GM19438 (cell line): Measurements from ENCODE around the gene PLEKHM1.

Experiments
- ATAC-seq: cut with Tn5 transposase; IDR thresholded peaks from one replicate; pipeline ENCODE4 v1.9.1; 2021; ENCODE audit warnings: low read depth; ENCODE audit not compliant: unreplicated experiment

The PLEKHM1 gene

DNA sequence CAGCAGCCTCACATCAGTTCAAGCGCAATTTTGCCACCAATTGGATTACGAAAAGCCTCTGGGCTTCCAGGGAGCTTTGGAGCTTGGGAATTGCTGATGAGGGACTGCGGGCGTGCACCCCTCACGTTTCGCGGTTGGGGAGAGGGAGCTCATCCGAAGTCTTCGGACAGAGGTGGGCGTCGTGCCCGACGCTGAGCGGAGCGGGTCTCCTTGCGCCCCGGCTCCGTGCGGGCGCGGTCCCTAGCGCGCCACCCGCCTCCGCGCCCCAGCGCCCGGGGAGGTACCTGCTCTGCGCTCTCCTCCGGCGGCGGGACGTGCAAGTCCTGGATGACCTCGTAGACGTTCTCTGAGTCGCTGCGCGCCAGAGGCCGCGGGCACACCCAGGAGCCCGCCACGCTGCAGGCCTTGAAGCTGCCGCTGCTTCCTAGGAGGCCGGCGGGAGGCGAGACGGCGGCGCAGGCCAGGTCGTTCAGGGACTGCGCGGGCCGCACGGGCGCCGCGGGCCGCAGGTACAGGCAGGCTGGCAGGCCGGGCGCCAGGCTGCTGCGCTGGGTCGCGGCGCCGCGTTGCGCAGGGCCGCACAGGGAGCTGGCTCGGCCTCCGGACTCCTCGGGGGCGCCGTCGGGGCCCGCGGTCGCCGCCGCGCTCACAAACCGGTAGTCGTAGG is 61.0 kb downstream of the PLEKHM1 start:
- no peak for ATAC-seq

DNA sequence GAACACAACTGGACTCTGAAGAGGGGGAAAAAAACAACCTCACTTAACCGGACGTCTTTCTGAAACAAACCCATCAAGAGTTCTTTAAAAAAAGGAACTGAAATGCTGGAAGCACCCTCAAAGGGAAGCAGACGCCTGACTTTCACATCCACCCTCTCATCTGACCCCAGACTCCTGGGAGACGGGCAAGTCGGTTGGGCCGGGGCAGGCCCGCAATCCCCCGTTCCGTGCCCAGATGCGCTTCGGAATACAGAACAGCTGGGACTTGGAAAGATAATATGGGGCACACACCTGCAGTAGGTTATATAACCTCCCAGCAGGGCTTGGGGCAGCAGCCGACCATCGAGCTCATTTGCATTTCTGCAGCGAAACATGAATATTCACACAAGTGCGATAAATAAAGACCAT is 61.6 kb downstream of the PLEKHM1 start:
- no peak for ATAC-seq

DNA sequence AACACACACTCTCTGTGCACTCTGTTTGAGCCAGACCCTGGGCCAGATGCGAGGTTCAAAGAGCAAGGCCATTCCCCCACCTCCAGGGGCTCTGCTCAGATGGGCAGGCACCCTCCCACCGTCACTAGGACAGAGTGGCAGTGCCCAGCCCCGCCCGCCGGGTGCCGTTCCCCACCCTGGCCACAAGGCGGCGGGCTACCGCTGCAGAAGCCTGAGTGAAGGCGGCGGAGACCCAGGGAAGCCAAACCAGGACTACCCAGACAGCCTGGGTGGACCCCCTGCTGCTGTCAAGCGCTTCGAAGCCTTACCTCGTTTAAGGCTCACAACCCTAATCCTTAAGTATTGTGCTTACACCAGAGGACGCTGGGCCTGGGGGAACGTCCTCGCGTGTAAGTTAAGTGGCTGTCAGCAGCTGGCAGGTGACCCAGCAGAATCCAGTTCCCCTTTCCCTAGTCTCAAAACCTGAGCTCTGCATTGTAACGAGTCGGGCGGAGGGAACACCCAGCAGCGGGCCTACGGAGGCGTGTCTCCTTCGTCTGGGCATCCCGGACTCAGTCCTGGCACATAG is 62.4 kb downstream of the PLEKHM1 start:
- peak; percentile 38 for ATAC-seq

DNA sequence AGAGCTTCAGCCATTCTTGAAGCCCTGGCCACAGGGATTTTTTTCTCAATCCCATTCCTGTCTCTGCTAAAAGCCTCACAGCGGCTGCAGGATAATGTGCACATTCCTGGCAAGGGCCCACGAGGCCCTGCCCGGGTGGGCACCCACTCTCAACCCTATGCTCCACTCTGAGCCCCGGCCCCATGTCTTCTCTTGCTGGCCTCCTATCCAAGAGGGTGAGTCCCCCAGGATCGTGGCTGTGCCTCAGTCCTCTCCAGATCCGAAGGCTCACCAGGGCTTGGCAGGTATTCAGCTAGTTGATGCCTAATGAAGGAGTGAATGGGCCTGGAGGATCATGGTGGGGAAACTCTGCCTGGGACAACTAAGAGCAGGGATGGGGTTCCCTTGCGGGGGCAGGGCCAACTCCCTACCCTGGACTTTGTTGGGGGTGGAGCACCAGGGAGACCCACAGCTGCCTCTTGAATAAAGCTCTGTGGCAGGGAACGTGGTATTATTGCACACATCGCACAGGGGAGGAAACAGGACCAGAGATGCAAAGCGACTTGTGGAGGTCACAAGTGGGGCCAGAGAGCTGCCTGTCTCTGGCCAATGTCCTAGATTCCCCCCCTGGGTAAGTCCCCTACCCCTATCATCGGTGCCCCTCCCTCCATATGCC is 63.2 kb downstream of the PLEKHM1 start:
- no peak for ATAC-seq

DNA sequence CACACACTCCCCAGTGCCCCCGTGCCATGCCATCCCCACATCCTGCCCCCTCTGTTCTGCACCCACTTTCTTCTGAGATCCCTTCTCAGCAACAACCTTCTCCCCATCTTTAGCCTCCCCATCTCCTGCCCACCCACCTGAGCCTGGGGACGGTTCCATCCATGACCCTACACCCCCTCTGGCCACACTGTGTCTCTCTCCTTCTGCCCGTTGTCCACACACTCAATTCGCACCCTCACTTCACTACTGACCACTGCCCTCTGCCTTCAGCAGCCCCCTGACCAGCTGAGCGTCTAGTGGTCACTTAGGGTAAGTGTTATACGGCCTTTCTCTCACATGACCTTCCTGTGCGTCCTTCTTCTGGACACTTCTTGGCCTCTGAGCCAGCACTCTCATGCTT is 64.0 kb downstream of the PLEKHM1 start:
- ATAC-seq: no peak

DNA sequence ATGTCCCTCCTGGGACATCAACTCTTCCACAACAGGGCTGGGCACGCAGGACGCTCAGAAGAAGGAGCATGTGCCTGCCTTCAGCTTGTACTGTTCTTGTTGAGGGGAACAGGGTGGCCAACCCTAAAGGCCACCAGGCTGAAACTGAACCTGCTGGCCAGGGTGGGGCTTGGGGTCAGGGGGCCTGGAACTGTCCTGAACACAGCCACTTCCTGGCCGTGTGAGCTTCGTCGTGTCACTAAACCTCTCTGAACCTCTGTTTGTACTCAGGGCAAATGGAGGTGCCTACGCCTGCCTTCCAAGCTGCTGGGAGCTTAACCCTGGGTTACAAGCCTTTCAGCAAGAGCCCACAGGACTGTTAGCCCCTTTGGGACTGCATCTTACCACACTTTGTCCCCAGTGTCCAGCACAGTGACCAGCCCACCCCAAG is 64.5 kb downstream of the PLEKHM1 start:
- ATAC-seq: no peak

DNA sequence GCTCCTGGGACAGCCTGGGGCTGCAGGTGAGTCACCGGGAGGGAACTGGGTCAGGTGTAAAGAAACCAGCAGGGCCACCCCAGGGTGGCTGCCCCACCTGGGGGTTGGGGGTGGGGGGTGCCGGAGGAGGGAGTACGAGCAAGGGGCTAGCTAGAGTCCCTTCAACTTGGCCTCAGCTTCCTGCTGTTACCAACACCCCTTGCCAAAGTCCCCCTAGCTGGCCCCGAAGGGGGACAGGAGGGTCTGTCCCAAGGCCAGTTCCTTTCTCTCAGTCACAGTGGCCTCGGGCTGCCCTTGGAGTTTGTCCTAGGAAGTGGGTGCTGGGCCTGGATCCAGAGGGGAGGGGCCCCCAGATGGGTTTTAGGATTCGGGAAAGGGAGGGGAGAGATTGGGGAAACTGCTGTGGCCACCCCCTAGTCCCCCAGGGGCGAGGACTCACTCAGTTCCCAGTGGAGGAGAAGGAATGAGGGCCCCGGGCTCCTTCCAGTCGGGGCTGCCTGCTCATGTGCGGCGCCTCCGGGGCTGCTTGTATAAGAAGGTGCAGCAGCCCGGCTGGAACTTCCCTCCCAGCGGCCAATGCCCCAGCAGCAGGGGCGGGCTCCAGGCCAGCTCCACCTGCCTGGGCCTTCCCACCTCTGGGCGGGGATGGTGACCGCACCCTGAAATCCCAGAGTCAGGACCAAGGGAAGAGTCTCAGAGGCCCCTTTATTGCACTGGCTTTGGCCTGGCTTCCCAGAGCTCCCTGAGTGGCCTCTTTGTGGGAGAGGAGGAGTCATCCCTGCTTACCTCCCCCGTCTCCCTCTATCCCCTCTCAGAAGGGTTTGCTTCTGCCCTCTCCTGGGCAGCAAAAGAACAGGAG is 65.2 kb downstream of the PLEKHM1 start:
- ATAC-seq: no peak

DNA sequence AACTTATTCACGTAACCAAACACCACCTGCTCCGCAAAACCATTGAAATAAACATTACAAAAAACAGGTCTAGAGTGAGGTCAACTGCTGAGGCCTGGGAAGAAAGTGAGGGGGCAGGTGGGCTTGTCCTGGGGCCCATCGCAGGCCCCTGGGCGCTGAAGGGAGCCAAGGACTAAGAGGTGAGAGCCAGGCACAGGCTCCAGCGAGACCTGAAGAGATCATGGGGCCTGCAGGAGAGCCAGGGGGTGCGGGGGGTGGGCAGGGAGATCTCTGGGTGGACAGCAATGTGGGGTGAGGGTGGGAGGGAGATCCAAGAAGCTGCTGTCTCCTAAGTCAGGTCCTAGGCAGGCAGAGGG is 65.8 kb downstream of the PLEKHM1 start:
- no peak for ATAC-seq

DNA sequence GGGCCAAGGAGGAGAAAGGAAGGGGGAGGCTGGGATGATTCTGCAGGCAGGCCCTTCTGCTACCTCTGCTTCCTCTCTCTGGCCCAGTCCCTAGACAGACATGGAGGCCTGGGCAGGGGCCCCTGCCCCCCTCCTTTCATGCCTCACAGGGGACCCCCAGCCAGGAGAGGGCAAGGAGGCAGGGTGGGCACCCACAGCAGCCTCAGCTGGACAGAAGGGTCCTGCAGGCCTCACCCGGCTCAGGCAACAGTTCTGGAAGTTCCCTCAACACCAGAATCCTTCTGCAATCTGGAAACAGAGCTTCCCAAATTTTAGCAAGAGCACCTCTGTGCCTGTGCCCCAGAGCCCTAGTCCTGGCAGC is 66.6 kb downstream of the PLEKHM1 start:
- ATAC-seq: no peak

DNA sequence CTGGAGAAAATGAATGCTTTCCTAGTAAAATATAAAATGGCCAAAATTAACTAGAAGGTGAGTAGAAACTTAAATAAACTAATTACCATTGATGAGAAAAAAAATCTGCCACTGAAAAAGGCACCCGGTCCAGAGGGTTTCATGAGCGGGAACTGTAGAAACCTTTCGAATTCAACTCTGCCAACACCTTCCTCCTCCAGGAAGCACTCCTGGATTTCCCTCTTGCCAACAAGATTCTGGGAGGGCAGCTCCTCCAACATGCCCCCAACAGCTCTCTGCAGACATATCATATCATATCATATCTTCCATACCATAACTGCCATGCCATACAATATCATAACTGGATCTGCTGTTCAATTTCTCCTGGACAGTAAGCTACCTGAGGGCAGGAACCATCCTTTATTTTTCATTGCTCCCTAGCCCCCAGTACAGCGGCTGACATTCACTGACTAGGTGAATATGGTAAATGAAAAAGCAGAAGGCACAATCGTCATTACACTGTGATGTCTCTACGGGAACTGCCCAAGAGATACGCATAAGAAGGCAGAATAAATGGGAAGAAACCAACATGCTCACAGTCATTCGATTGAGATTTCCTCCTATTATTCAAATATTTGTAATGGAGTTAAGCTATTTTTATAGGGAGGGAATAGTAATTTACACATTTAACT is 67.1 kb downstream of the PLEKHM1 start:
- no peak for ATAC-seq

DNA sequence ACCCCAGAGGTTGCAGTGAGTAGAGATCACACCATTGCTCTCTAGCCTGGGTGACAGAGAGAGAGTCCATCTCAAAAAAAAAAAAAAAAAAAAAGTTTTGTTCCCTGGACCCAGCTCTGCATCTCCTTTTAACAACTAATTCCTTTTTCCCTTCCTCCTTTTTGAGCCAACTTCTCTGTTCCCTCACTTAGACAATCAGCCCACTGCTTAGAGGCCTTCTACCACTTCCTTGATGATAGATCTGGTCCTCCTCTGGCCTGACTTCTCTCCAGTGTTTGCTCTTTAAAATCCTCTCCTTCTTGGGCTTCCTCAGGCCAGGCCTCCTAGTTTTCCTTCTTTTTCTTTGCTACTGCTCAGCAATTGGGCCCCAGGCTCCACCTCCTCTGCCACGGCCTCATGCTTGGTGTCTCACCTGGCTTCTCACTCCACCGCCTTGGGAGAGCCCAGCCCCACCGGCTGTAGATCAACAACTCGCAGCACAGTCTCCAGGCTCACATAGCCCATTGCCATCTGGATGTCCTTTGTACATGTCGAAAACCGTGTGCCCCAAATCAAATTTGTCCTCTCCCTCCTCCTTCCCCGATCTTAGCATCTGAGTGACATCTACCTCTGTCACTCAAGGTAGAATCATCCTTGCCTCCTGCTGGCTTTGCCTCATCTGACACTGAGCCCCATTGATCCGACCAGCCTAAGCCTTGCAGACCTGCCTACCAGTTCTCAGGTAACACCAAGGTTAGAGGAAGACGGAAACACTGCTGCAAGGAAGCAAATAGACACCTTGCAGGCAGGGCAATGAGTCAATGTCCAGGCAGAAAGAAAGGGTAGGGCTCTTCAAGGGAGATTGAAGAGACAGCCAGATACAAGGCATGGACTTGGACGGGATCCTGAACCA is 75.3 kb downstream of the PLEKHM1 start:
- ATAC-seq: no peak

DNA sequence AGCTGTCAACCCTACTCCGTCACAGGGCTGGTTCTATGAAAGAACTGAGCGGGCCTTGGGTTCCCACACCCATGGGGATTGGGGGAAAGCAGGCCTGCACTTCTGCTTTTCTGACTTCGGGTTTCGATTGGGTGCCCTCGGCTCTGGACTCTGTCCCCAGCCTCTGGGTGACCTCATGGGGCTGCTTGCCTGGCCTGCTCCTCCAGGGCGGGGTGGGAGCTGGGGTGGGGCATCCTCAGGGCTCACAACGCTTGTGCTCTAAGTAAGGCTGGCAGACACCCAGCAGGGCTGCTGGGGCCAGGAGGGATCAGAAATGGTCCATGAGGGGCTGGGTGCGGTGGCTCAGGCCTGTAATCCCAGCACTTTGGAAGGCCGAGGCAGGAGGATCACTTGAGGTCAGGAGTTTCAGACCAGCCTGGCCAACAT is 77.0 kb downstream of the PLEKHM1 start:
- no peak for ATAC-seq

DNA sequence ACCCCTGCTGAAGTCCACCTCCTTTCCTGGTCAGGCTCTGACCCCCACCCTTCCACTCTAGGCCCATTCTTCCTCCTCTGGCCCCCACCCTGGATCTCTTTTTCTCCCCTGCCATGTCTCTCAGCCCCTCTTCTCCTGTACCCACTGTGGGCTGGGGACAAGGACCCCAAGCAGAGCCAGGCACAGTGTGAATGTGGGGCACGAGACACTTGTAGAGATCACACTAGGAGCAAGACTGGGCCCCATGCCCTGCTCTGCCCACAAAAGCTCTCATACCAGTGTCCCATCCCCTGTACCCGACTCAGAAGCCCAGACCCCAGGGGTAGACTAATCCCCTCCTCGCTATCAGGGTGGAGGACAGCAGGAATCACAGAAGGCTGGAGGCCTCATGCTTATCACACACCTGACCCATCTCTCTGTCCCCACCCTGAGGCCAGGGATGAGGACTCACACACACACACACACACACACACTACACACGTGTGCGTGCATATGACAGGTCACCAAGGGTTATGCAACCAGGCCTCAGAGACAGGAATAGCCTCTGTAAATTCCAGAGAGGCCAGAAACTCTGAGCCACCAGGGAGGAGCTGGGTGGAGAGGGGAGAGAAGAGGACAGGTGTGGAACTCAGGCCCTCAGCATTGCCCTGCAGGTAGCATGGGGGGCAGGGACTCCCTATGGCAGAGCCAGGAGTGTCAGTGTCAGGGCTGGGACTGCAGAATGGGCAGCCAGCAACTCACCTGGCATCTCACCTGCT is 79.0 kb downstream of the PLEKHM1 start:
- ATAC-seq: no peak

DNA sequence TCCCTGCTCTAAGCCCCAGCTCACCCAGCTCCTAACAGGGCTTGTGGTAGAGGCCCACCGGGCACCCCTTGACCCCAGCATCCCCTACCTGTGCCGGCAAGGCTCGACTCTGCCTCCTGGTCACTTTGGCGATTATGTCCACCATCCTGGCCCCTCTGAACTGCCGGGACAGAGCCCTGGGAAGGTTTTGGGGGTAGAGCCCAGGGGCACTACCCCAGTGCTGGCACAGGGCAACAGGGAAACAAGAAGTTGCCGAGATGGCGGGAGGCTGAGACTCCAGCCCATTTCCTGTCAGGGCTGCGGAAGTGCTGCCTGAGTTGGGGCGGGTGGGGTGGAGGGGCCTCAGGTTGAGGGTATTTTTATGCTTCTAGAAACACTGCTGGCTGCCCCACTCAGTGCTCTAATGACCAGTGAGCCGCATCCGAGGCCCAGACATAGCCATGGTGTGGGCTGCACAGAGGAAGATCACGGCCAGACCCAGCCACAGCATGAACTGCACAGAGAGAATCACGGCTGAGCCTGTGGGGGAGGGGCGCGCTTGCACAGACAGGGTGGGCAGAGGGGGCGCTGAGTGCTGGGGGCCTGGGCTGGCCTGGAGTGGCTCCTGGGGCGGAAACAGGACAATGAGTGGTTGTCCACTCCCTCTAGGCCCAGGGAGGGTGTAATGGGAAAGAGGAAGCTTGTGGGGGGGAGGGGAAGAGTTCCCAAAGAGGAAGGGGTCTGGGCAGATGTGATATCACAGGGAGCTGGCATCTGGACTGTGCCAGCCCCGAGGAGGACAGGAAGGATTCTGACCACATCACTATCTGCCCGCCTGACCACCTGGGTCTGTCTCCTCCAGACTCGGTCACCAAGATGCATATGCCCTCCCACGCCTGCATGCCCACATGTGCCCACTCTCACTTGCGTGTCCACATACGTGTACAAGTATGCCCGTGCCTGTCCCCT is 80.1 kb downstream of the PLEKHM1 start:
- ATAC-seq: peak; percentile 60

DNA sequence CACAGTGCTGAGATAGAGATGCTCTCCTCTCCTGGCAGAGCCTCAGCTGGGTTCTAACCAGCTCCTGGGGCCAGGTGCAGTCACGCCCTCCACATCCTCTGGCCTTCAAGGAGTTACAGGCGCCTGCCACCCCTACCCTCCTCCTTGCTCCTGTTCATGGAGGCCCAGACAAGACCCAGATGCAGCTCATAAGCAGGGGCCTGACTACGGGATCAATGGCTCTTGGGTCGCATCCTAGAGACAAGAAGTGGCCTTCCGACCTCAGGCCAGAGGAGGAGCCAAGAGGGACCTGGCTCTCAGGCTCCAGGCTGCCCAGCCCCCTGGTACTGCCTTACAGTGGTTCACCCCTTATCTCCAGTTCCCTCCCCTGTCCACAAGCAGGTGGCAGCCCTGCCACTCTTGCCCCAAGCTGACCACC is 80.9 kb downstream of the PLEKHM1 start:
- ATAC-seq: no peak

DNA sequence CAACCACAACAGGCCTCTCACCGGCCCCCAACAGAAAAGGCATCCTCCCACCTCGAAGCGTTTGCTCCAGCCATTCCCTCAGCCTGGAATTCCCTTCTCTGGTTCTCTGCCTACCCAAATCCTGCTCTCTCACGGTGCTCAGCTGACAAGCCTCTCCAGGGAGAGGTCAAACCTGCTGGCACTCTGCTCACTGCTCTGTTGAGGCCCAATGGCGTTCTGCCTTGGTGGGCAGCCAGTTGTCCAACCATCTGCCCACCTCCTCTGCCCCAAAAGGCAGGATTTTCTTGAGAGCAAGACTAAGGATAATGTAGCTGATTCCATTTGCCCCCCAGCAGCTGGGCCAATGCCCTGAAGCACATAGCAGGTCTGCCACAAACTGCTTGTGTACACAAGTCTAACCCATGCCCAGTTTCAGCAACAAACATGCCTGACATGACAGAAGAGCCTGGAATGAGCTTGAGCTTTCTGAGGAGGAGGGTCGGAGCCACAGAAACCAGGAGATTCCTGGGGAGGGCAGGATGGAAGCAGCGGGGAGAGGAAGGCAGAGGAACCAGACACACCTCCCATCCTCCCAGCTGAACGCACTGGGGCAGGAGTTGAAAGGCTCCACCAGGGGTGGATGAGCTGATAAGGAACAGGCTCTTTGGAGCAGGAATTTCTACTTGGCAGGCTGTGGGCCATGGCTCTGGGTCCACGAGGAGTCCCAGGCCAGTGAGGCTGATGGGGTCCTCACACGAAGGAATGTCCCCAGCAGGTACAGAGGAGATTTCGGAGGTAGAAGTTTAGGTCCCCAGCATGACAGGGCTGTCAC is 81.7 kb downstream of the PLEKHM1 start:
- ATAC-seq: no peak

DNA sequence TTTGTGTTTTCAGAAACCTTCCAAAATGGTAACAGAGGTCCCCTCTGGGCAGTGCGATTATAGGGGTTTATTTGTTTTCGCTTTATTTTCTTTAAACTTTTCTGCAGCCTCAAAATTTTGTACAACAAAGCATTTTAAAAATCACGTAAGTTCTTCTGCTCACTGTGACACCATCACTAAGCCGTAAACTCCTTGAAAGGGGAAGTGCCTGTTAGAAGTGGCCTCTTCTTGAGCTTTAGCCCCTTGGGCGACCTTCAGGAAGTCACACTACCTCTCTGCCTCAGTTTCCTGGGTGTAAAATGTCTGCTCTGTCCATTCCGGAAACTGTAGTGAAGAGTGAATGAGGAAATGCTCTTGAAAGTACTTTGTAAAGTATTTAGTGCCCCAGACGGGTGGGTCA is 84.4 kb downstream of the PLEKHM1 start:
- ATAC-seq: no peak
